ENCODE data around the gene UBASH3B.
A peak's percentile ranks its signal among the peaks of the same experiment; 100 is the strongest.

Gene UBASH3B

DNA sequence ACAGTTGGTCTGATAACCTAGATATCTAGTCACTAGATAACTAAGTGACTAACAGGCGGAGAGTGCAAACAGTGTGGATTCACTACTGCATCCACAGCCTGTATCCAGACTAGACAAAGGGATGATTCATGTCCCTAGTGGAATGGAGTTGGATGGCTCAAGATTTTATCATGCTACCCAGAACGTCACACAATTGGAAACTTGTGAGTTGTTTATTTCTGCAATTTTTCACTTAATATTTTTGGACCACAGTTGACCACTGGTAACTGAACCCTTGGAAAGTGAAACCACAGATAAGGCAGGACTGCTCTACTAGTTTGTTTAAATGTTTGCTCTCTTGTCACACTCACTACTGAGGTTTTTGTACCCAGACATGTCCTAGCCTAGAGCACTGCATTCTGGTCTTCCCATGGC lies 76.0 kb downstream of the UBASH3B start:
- no peak for DNase-seq (ENCODE audit: low read depth in 2 of 2)

DNA sequence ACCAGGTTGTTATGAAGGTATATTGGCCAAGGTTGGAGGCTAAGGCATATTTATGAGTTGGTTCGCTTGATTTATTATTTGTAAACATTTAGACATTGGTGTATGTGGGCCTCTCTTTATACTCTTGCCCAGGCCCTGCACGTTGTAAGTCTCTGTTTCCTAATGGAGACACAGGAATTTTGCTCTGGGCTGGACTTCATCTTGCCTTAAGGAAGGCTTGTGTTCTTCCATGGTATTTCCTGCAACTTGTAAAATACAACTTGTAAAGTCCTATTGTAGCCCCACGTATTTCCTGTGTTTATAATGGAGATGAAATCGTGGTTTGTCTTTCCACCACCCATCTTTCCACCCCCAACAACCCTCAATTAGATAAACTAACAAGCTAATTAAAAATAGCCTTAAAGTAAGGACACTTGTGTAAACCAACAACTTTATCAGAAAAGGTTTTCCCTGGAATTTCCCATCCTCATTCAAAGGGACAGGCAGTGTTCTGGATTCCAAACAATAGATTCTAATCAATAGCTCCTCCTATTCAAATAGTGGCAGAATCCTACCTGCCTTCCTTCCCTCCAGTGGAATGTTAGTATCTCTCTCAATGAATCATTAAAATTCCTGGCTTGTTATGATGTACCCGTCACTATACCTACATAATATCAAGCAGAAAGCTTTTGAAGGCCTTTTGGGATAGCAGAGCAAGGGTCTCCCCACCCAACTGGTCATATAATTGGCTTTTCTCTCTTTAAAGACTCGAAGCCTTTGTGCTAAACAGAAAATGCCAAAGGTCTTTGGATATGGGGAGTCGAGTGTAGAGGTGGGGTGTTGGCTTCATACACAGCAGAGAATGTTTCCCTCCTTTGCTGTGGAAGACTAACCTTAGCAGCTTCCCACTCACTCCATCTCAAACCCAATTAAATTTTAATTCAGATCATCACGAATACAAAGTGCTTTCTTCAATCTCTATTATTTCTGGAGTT lies 77.1 kb downstream of the UBASH3B start:
- DNase-seq (ENCODE audit: low read depth in 2 of 2), result no peak

DNA sequence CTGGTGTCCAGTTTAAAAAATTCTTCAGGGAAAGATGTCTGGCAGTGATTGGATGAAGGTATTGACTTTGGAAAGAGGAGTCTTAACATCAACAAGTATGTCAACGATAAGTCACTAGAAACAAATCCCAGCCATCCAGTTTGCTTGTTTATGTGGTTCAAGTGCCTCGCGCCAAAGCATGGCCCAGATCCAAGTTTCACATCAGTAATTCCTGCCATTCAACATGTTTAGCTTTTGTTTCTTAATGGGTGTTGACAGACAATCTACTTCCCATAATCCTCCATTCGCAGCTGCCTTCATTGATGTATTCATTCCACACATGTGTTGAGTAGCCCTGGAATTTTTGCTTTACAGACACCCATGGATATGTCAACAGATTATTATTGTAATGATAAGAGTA lies 77.8 kb downstream of the UBASH3B start:
- no peak for DNase-seq (ENCODE audit: low read depth in 2 of 2)

DNA sequence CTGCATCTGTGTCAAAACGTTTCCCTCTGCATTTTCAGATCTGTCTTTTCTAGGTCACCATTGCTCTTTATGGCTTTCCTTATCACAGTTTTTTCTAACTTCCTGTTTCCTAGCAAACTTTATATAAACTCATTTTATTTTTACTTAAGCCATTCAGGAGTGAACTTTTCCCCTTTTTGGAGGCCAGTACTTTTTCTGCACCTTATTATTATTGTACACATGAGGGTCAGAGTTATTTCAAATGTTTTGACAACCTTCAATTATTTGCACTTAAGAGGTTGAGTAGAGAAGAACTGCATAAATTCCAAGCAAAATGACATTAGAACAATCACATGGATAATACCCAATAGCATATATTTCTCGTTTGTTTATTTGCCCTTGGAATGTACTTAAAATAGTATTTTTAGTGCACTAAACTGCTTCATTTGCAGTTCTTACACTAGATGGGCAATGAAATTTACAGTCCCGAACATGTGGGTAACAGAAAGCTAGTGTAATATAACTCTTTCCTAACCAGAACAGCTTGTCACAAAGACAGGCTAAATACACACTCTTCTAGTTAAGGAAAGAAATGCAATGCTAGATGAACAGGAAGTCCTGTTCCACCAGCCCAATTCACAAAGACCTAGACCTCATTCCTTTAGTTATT lies 79.5 kb downstream of the UBASH3B start:
- no peak for DNase-seq (ENCODE audit: low read depth in 2 of 2)

DNA sequence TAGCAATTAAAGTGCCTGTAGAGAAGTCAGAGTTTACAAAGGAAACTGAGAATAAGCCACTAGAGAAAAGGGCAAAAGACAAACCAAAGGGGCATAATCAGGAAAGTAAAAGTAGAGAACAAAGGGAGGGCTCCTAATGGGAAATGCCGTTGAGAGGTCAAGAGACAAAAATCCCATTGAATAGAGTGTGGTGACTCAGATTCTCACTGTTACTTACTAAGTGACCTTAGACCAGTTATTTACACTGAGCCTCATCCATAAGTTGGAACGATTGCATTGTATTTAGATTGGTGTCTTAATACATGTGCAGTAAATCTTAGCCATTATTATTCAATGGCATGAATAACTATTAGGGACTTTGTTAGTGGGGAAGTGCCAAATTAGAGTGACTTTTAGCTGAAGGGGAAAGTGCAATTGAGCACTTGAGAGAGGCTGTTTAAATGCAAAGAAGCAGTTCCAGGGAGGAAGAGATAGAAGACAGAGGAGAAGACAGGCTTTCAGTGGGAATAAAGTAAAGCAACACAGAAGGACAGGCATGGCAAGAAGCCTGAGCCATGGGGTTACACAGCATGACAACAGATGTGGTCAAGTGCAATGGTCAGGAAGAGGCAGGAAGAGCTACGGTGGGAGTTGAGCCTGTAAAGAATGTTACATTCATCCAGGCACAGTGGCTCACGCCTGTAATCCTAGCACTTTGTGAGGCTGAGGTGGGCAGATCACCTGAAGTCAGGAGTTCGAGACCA lies 82.6 kb downstream of the UBASH3B start:
- DNase-seq (ENCODE audit: low read depth in 2 of 2), result no peak

DNA sequence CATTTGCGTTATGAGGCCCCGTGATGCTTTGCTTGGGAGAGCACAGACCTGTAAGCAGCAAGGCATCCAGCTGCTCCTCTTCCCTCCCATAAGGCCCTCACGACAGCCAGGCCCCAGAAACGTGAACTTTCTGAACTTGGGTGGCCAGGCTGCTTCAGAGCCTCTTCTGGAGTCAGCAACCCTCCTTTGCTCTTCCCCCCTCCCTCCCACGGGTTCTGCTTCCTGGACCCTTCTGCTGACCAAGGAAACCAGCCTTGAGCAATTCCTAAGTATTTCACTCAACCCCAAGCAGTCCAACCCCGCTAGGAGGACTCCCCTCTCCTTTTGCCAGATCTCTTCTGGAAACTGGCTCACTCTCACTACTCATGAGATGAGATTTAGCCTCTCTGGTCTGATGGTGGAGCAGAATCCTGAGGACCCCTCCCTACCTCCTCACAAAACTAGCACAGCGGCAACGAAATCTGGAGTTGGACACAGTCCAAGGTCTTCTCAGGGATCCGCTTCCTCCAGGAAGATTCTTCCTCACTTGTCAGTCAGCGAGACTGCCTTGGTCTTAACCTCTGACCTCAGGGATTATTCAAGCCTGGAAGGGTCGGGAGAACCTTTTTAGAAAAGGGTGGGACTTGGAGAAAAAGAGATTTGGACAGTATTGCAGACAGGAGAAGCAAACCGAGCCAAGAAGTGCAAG lies 86.2 kb downstream of the UBASH3B start:
- no peak for DNase-seq (ENCODE audit: low read depth in 2 of 2)

DNA sequence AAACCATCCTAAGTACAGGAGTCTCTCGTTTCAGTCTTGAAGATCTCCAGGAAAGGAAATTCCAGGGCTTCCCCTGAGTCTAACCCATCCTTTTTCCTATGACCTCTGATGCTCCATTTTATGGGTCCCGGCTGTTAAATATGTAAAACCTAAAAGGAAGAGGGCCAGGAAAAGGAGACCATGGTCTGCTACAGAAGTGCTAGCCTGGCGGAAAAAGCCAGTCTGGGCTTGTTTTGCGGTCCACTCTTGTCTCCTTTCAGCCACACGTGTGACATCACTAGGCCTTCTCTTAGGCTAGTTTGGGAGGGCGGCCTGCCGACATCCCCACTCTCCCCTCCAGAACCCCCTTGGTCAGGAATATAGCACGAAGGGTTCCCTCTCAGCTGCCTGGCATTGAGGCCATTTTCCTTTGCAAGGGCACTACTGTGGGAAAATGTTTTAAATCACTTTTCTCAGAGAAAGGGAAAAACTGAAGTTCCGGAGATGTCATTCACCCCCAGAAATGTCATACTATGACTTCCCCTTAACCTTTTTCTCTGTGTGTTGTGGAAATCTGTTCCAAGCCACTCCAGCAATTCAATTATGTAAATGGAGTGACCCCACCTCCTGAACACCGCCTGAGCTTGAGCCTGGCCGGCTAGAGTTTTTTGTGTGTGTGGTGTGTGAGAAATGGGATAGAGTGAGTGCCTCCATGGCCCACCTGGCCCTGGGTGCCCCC lies 86.9 kb downstream of the UBASH3B start:
- no peak for DNase-seq (ENCODE audit: low read depth in 2 of 2)

DNA sequence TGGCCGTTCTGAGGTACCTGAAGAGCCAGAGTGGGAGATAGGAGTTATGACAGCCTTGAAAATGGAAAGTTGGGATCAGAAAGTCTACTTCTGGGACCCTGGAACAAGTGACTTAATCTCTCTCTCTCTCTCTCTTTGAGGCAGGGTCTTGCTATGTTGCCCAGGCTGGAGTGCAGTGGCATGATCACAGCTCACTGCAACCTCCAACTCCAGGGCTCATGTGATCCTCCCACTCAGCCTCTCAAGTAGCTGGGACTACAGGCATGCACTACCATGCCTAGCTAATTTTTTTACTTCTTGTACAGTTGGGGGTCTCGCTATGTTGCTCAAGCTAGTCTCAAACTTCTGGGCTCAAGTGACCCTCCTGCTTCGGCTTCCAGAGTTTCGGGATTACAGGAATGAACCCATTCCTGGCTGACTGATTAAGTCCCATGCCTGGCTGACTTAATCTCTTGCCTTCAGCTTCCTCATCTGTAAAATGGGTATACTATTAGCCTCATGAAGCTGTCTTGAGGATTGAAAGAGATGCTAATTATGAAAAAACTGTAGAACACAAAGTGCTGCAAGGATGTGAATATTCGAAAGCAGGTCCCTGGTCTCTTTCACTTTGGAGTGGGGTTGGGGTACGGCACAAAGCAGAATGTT lies 87.7 kb downstream of the UBASH3B start:
- DNase-seq (ENCODE audit: low read depth in 2 of 2), result no peak

DNA sequence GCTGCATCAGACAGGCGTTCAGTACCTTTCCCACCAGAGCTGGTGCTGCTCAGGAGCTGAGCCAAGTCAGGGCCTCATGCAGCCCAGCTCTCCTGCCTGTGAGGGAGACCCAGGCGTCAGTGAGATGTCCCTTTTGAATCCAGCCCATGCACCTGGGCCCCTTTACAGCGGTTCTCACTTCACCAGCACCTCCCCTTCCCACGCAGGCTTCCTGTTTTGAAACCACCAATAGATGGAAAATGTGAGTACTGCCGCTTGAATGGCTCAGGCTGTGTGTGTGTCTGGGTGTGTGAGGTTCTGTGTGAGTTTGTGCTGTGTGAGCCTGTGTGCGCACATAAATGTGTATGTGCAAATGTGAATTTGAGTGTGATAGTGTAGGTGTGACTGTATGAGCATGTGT lies 88.4 kb downstream of the UBASH3B start:
- DNase-seq (ENCODE audit: low read depth in 2 of 2), result peak; percentile 61 to 75

DNA sequence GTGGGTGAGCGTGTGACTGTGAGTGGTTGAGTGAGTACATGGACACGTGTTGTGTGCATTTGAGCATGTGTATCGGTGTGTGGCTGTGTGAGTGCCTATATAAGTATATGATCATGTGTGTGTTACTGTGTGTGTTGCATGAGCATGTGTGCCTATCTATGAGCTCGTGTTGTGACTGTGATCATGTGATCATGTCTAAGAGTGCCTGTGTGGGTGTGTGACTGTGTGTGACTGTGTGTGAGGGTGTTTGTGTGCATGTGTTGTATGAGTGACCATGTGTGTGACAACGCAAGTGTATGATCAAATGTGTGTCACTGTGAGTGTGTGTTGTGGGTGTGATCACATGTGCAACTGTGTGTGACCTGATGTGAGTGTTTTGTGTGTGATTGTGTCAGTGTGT lies 88.8 kb downstream of the UBASH3B start:
- DNase-seq (ENCODE audit: low read depth in 2 of 2), result no peak

DNA sequence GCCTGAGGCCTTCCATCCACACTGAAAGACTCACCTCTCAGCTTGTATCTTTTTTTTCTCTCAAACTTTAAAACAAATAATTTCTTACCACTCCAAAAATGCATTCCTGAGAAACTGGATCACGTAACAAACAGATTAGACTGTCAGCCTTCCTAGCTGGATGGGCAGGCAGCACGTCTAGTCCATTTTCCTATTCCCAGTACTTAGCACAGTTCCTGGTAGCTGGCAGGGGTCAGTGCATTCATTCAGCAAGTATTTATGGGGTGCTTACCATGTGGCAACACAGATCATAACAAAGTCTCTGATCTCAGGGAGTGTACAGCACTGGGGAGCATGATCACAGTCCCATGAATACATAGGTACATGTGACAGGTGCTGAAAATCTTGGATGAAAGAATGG lies 89.6 kb downstream of the UBASH3B start:
- no peak for DNase-seq (ENCODE audit: low read depth in 2 of 2)

DNA sequence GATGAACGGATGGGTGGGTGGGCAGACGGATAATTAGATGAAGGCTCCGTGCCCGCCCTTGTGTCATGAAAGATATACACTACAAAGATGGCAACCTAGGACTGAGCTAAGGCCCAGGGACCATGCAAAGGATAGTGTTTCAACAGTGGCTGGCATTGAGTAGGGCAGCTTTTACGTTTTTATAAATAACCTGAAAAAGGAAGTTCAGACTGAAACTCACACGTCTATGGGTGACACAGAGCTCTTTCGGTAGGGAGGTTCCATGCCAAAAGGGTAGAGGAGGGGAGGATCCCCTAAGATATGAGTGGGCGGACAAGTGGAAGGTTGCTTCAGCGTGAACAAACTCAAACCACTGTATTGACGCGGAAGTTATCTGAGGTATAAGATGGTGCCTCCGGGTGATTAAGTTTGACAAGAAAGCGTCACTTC lies 90.5 kb downstream of the UBASH3B start:
- DNase-seq (ENCODE audit: low read depth in 2 of 2), result peak in 1 of 2 donors; percentile 66

DNA sequence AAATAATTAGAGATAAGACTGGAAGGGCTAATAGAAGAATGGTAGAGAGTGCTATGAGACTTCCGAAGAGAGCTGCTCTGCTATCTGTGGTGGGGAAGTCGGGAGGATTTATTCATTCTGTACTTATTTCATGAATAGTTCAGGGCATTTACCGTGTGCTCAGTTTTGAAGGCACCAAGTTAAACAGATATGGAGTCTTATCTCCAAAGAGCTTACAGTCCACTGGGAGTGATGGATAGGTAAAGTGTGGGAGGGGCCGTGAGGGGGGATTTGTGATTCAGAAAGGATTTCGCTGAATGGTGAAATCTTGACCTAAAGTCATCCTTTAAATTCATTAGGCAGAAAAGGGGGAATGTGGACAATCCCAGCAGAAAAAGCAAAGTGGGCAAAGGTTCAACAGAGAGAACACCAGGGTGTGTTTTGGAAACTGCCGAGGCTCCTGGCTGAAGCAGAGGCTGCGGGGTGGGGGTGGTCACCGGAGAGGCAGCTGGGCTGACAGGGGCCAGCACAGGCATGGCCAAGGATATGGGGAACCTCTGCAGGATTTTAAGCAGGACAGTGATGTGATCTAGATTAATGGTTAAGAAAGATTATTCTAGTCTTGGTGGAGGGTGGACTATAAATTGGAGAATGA lies 91.2 kb downstream of the UBASH3B start:
- DNase-seq (ENCODE audit: low read depth in 2 of 2), result no peak

DNA sequence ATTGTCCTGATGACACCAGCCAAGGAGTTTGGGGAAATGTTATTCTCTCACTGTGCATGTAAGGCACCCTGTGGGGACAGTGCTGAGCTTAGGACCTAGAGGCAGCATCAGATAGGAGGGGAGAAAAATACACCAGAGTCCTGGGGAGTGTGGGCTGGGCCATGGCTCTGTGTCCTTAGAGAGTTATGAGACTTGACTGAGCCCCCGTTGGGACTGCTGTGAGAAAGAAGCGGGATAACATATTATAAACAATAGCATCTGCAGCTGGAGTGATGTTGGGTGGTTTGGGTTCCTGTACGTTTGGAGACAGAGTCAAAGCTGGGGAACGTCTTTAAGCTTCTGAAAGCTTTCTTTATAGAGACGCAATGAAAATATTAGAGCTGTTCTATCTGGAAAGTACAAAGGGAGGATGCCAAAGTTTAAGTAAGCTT lies 91.8 kb downstream of the UBASH3B start:
- no peak for DNase-seq (ENCODE audit: low read depth in 2 of 2)

DNA sequence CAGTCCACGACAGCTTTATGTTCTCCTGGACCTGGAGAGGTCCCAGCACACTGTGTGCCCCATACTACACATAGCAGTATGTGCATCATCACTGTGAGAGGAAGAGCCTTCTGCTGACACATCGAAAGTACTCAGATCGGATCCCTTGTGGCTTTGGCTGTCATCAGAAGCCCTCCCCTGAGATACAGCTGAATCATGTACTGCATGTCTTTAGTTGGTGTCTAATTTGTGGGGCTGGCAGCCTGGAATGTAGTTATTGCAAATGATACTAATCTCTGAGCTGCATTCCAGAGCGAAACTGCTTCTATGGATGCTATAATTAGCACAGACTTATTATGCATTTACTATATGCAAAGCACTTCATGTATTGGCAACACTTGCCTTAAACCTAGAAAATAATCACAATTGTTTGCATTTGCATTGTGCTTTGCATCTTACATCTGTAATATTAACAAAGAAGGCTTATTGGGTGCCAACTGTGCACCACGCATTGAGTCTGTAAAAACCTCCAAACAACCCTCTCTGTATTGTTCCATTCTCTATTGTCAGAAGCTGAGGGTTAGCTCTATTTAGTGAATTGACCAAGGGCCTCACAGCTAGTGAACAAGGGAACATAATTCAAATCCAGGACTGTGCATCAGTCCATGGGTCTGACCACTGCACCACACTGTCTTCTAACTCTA lies 93.6 kb downstream of the UBASH3B start:
- DNase-seq (ENCODE audit: low read depth in 2 of 2), result peak in 1 of 2 donors; percentile 50

DNA sequence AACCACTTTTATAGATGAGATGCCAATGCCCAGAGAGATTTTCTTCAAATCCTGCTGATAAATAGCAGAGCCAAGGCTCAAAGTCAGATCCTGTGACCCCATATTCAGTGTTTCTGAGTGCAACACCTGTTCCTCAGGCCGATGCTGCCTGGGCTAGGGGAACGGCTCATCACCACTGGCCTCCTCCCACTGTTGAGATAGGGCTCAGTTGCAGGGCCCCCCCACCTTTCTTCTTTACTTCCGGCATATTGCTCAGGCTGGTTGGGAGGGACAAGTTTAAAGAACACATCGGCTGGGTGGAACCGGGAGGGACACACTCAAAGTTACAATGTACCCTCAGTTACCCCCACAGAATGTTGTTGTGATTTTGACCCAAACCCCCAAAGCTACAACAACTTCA lies 94.5 kb downstream of the UBASH3B start:
- DNase-seq (ENCODE audit: low read depth in 2 of 2), result no peak

DNA sequence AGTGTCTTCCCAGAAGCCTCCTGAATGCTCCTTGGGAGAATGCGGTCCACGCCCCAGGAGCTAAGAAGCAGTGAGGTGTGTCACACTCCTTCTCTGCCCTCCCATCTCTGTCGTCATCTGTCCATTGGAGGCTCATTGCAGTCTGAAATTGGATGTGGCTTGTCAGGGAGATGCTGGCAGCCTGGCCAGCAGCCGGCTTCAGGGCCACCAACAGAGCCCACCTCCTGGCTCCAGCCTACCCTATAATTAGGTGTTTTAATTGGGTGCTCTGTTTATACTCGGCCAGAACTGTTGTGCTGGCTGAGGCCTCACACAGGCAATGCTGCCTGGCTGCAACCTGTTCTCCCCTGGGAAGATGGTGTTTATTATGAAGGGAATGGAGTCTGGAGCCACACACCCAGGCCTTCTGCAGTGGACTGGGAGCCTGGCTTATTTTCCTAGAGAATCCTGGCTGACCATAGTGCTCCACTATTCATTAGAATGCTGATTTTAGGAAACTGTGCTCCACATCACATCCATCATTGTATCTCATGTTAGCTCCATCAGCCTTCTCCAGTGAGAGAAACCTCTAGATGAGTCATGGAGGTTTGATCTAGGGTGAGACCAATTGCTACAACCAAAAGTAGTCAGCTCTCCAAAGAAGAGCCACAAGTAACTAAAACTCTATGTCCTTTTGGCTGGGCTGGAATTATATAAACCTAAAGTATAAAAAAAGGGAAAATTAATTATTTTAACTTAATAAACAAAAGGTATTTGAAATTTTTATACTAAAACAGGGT lies 96.0 kb downstream of the UBASH3B start:
- DNase-seq (ENCODE audit: low read depth in 2 of 2), result no peak

DNA sequence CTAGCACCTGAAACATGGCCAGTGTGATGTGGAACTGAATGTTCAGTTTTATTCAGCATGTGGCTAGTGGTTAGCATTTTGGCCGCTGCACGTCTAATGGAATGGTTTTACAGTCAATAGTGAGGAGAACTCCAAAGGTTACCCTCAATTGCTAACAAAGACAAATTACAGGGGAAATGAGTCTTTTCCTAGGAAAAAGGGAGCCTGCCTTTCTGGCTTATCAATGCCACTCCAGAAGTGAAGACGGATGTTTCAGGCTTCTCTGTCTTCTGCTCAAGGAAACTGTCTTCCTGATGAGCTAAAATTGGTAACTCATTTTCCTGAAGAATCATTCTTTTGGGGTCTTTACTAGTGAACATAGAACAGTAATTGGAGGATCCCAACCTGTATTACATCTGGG lies 98.5 kb downstream of the UBASH3B start:
- DNase-seq (ENCODE audit: low read depth in 2 of 2), result no peak

All from stimulated activated CD4-positive, alpha-beta T cell treated with anti-CD3 and anti-CD28 coated beads, Interleukin-4, amount 100 ng/mL, for 48 hours (primary cell).